Measurements from ENCODE around the gene ZNF318.

GRCh38 chr6:43394982-43395381 is 25.5 kb upstream of the ZNF318 start:
- no peak for TF ChIP-seq CTCF (IDR thresholded peaks at IDR 0.05; ENCODE audit: extremely low read depth in 1 of 2, insufficient read depth in 1 of 2, low read depth in 1 of 2, low read length in 2 of 2)
- no peak for TF ChIP-seq EZH2 (IDR thresholded peaks at IDR 0.05; ENCODE audit: borderline replicate concordance, low read depth, low read length, severe bottlenecking)
- no peak for TF ChIP-seq MAX (IDR thresholded peaks at IDR 0.05; ENCODE audit: insufficient read depth, insufficient read length)
- no peak for TF ChIP-seq JUN (IDR thresholded peaks at IDR 0.05; ENCODE audit: borderline replicate concordance, insufficient read depth, insufficient read length, low read depth)
- TF ChIP-seq POLR2A (IDR thresholded peaks at IDR 0.05; ENCODE audit: low read depth, low read length): no peak
- TF ChIP-seq MYC (IDR thresholded peaks at IDR 0.05; ENCODE audit: low read depth, low read length): no peak
- no peak for TF ChIP-seq FOS (IDR thresholded peaks at IDR 0.05; ENCODE audit: borderline replicate concordance, insufficient read depth, low read length)
